ENCODE data around the gene MARK3. TPM values are rescaled to one million over a fixed set of nuclear protein-coding genes. Genes with fewer than 3 reads are reported as not detected.

The MARK3 gene
- total RNA-seq, 4 donors from 2014 or later = 50.7 to 111 (median 89.1) TPM

GRCh38 chr14:103476065-103476464 lies 90.8 kb downstream of the MARK3 start:
- H3K4me3 ChIP-seq = no peak overlapping the region
- H3K9me3 ChIP-seq = no peaks in the 10 kb centered on the region
- no peaks in the 10 kb centered on the region for H3K4me1 ChIP-seq
- no peak overlapping the region for H3K27ac ChIP-seq
- TF ChIP-seq POLR2A (IDR thresholded peaks at IDR 0.05) = no peak
- TF ChIP-seq CTCF (IDR thresholded peaks at IDR 0.05) = no peak
- no peaks in the 10 kb centered on the region for H3K36me3 ChIP-seq
- intact Hi-C loops (cut with DNase I; ENCODE audit: low total_unique reads) = no loop called here
- H3K27me3 ChIP-seq = no peaks in the 10 kb centered on the region
- DNase-seq = no peak

GRCh38 chr14:103476631-103477030 lies 91.4 kb downstream of the MARK3 start:
- no peak for TF ChIP-seq POLR2A (IDR thresholded peaks at IDR 0.05)
- no peak for TF ChIP-seq CTCF (IDR thresholded peaks at IDR 0.05)
- Histone ChIP-seq H3K9me3 (no peaks in the 10 kb centered on the region), H3K4me3 (no peak overlapping the region), H3K27me3 (no peaks in the 10 kb centered on the region), H3K36me3 (no peaks in the 10 kb centered on the region), H3K4me1 (no peaks in the 10 kb centered on the region), H3K27ac (no peak overlapping the region)
- DNase-seq = no peak
- intact Hi-C loops (cut with DNase I; ENCODE audit: low total_unique reads) = no loop called here

- no peak for DNase-seq
- Histone ChIP-seq H3K4me1 (no peaks in the 10 kb centered on the region), H3K4me3 (no peak overlapping the region), H3K27ac (no peak overlapping the region), H3K36me3 (no peaks in the 10 kb centered on the region), H3K27me3 (no peaks in the 10 kb centered on the region), H3K9me3 (no peaks in the 10 kb centered on the region)
- TF ChIP-seq CTCF (IDR thresholded peaks at IDR 0.05) (no peak), POLR2A (IDR thresholded peaks at IDR 0.05) (no peak)
- intact Hi-C loops (cut with DNase I; ENCODE audit: low total_unique reads) = no loop called here
Measured at GRCh38 chr14:103480595-103480994, 95.4 kb downstream of the MARK3 start.

- no peak overlapping the region for H3K27ac ChIP-seq
- H3K9me3 ChIP-seq = no peaks in the 10 kb centered on the region
- H3K4me1 ChIP-seq = no peaks in the 10 kb centered on the region
- intact Hi-C loops (cut with DNase I; ENCODE audit: low total_unique reads) = no loop called here
- DNase-seq = no peak
- no peaks in the 10 kb centered on the region for H3K27me3 ChIP-seq
- no peak overlapping the region for H3K4me3 ChIP-seq
- no peak for TF ChIP-seq POLR2A (IDR thresholded peaks at IDR 0.05)
- TF ChIP-seq CTCF (IDR thresholded peaks at IDR 0.05) = no peak
- H3K36me3 ChIP-seq = no peaks in the 10 kb centered on the region
Measured at GRCh38 chr14:103483600-103483999, 98.4 kb downstream of the MARK3 start.

- Histone ChIP-seq H3K9me3 (no peaks in the 10 kb centered on the region), H3K4me3 (no peak overlapping the region), H3K27me3 (no peaks in the 10 kb centered on the region), H3K36me3 (no peaks in the 10 kb centered on the region), H3K27ac (no peak overlapping the region), H3K4me1 (no peaks in the 10 kb centered on the region)
- DNase-seq = no peak
- intact Hi-C loops (cut with DNase I; ENCODE audit: low total_unique reads) = no loop called here
- TF ChIP-seq POLR2A (IDR thresholded peaks at IDR 0.05) (no peak), CTCF (IDR thresholded peaks at IDR 0.05) (no peak)
Measured at GRCh38 chr14:103485504-103485903, 100.3 kb downstream of the MARK3 start.
